CD8-positive, alpha-beta memory T cell (primary cell): ENCODE measurements around the gene TMEM120B. TPM values are rescaled to one million over a fixed set of nuclear protein-coding genes. Genes with fewer than 3 reads are reported as not detected.
A peak's percentile ranks its signal among the peaks of the same experiment; 100 is the strongest.

Source experiments
- CTCF ChIA-PET: fragments of 350-600 bp; sonication (Branson Sonifier 250); formaldehyde crosslinking; loops from one replicate; lab custom pipeline; 2021; ENCODE audit warnings: antibody characterized with exemption; lab: Charles Lee
- POLR2A ChIA-PET: fragments of 350-600 bp; sonication (Branson Sonifier 250); formaldehyde crosslinking; loops from one replicate; lab custom pipeline; 2021; ENCODE audit warnings: antibody characterized with exemption; lab: Charles Lee
- DNase-seq, 5 donors: peaks; one replicate each; pipeline versions ENCODE4 v3.0.0 to v3.0.0-alpha.2; 2020 to 2022; ENCODE audit warnings: mixed read lengths in 1 of 5
- H3K27ac ChIP-seq: one replicate; pipeline ENCODE4 v1.7.0; 2013; ENCODE audit warnings: low read depth, mild to moderate bottlenecking, low read length, moderate library complexity
- H3K27me3 ChIP-seq: 2 replicates; pipeline ENCODE4 v1.7.0; 2013; ENCODE audit warnings: low read length, mild to moderate bottlenecking; ENCODE audit not compliant: insufficient read depth, poor library complexity, severe bottlenecking
- H3K36me3 ChIP-seq: 2 replicates; pipeline ENCODE4 v1.7.0; 2013; ENCODE audit warnings: mild to moderate bottlenecking, low read length, moderate library complexity; ENCODE audit not compliant: insufficient read depth
- H3K4me1 ChIP-seq: 2 replicates; pipeline ENCODE4 v1.7.0; 2013; ENCODE audit warnings: mild to moderate bottlenecking, low read length, moderate library complexity; ENCODE audit not compliant: insufficient read depth
- H3K4me3 ChIP-seq: 2 replicates; pipeline ENCODE4 v1.7.0; 2013; ENCODE audit warnings: mild to moderate bottlenecking, low read length
- H3K9me3 ChIP-seq: 2 replicates; pipeline ENCODE4 v1.7.0; 2013; ENCODE audit warnings: mild to moderate bottlenecking, low read length
- H3K27ac Mint-ChIP-seq, 8 donors: one replicate each; pipeline ENCODE4 v1.8.0; 2020 to 2021; ENCODE audit warnings: mixed read lengths in 8 of 8, mild to moderate bottlenecking in 6 of 8, inconsistent platforms in 3 of 8, moderate library complexity in 3 of 8
- H3K27me3 Mint-ChIP-seq, 2 donors: one replicate each; pipeline ENCODE4 v1.8.0; 2020 to 2021; ENCODE audit warnings: mixed read lengths in 2 of 2, mild to moderate bottlenecking in 1 of 2, moderate library complexity in 1 of 2
- H3K36me3 Mint-ChIP-seq, 3 donors: one replicate each; pipeline ENCODE4 v1.8.0; 2020 to 2021; ENCODE audit warnings: mixed read lengths in 3 of 3, inconsistent platforms in 1 of 3, mild to moderate bottlenecking in 1 of 3
- H3K4me1 Mint-ChIP-seq, 3 donors: one replicate each; pipeline ENCODE4 v1.8.0; 2020 to 2021; ENCODE audit warnings: mixed read lengths in 3 of 3, inconsistent platforms in 1 of 3, mild to moderate bottlenecking in 1 of 3
- H3K4me3 Mint-ChIP-seq, 7 donors: one replicate each; pipeline ENCODE4 v1.8.0; 2020 to 2021; ENCODE audit warnings: mixed read lengths in 7 of 7, mild to moderate bottlenecking in 6 of 7, moderate library complexity in 4 of 7, inconsistent platforms in 2 of 7
- H3K9me3 Mint-ChIP-seq, 5 donors: one replicate each; pipeline ENCODE4 v1.8.0; 2020 to 2022; ENCODE audit warnings: mixed read lengths in 5 of 5, mild to moderate bottlenecking in 3 of 5, moderate library complexity in 2 of 5, inconsistent platforms in 1 of 5
- polyA plus RNA-seq: library from polyadenylated mRNA; unstranded; fragments of 300-500 nt; fragmentation: Illumina TruSeq; gene quantifications from one replicate; pipeline ENCODE4 v1.2.3, GENCODE V29; 2021
- total RNA-seq, 2 experiments: library from RNA; stranded (reverse); gene quantifications; one replicate each; pipeline ENCODE4 v1.2.3, GENCODE V29; 2021

The TMEM120B gene
- total and polyA plus RNA-seq, 3 experiments from 2014 or later: 3.9 to 15.2 (median 12.5) TPM

- Histone ChIP-seq H3K4me3 (no peak overlapping the region), H3K27ac (no peak overlapping the region), H3K27me3 (no peaks in the 10 kb centered on the region), H3K4me1 (no peaks in the 10 kb centered on the region), H3K9me3 (no peaks in the 10 kb centered on the region), H3K36me3 (no peaks in the 10 kb centered on the region)
- no peaks in the 10 kb centered on the region for H3K9me3 Mint-ChIP-seq
- no peak overlapping the region for H3K4me3 Mint-ChIP-seq
- no peak overlapping the region for H3K27ac Mint-ChIP-seq
- CTCF ChIA-PET: interaction anchor here (0.7 to 44.0 kb wide), 2 partner anchors 33 to 215 kb away, joined by 3 to 1908 read pairs; partner anchors contain the start of genes RHOF and SETD1B
- no peak for DNase-seq
- POLR2A ChIA-PET: no interaction called here
- H3K27me3 Mint-ChIP-seq: no peaks in the 10 kb centered on the region
- H3K36me3 Mint-ChIP-seq: no peaks in the 10 kb centered on the region
- peaks cover 0 to under 1% (median 0%) of the 10 kb centered on the region in 3 donors for H3K4me1 Mint-ChIP-seq
These were observed 55.0 kb downstream of the TMEM120B start for GRCh38 chr12:121767525-121768016.

DNA sequence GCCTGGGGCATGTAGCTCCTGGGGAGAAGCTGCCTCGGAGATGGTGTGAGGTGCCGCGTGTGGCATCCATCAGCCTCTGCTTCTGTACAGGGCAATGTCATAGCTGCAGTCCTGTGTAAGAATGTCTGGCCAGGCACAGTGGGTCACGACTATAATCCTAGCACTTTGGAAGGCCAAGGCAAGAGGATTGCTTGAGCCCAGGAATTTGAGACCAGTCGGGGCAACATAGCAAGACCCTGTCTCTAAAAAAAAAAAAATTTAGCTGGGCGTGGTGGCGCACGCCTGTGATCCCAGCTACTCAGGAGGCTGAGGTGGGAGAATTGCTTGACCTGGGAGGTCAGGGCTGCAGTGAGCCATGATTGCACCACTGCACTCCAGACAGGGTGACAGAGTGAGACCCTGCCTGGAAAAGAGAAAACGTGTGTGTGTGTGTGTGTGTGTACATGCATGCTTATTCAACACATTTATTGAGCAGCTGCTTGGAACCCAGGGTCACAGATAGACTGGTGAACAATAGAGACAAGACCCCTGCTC lies 56.8 kb downstream of the TMEM120B start:
- peaks cover 6 to 13% (median 10%) of the 10 kb centered on the region in 3 donors for H3K4me1 Mint-ChIP-seq
- no peaks in the 10 kb centered on the region for H3K9me3 Mint-ChIP-seq
- no peaks in the 10 kb centered on the region for H3K9me3 ChIP-seq
- no peaks in the 10 kb centered on the region for H3K36me3 ChIP-seq
- no peak overlapping the region for H3K4me3 Mint-ChIP-seq
- H3K36me3 Mint-ChIP-seq: no peaks in the 10 kb centered on the region
- H3K27ac Mint-ChIP-seq: peak overlapping the region in 1 of 8 donors; percentile 50
- no peak overlapping the region for H3K27ac ChIP-seq
- H3K4me3 ChIP-seq: no peak overlapping the region
- H3K27me3 Mint-ChIP-seq: no peaks in the 10 kb centered on the region
- H3K27me3 ChIP-seq: no peaks in the 10 kb centered on the region
- no peak for DNase-seq
- ChIA-PET POLR2A (interaction anchor here (0.6 kb wide), 3 partner anchors 21 to 149 kb away, joined by 3 to 5 read pairs (median 4); no protein-coding TSS in a partner anchor), CTCF (interaction anchor here (0.8 to 44.0 kb wide), 3 partner anchors 31 to 169 kb away, joined by 3 to 1908 read pairs (median 3); partner anchors contain the start of genes RHOF and SETD1B)
- peaks cover 10% of the 10 kb centered on the region for H3K4me1 ChIP-seq

GRCh38 chr12:121769831-121770301 lies 57.3 kb downstream of the TMEM120B start:
- H3K36me3 Mint-ChIP-seq: no peaks in the 10 kb centered on the region
- Histone ChIP-seq H3K27ac (peak overlapping the region; percentile 38), H3K27me3 (no peaks in the 10 kb centered on the region), H3K4me3 (no peak overlapping the region), H3K9me3 (no peaks in the 10 kb centered on the region), H3K36me3 (no peaks in the 10 kb centered on the region), H3K4me1 (peaks cover 10% of the 10 kb centered on the region)
- no peak overlapping the region for H3K27ac Mint-ChIP-seq
- no peak overlapping the region for H3K4me3 Mint-ChIP-seq
- no peaks in the 10 kb centered on the region for H3K27me3 Mint-ChIP-seq
- POLR2A ChIA-PET: interaction anchor here (0.6 kb wide), 1 partner anchor 149 kb away, joined by 3 read pairs; no protein-coding TSS in a partner anchor
- peaks cover 6 to 13% (median 10%) of the 10 kb centered on the region in 3 donors for H3K4me1 Mint-ChIP-seq
- no peaks in the 10 kb centered on the region for H3K9me3 Mint-ChIP-seq
- no peak for DNase-seq
- CTCF ChIA-PET: interaction anchor here (0.8 to 44.0 kb wide), 2 partner anchors 30 to 74 kb away, joined by 3 to 1908 read pairs; partner anchors contain the start of genes RHOF and SETD1B

GRCh38 chr12:121770388-121770787 lies 57.8 kb downstream of the TMEM120B start:
- no peaks in the 10 kb centered on the region for H3K9me3 ChIP-seq
- Mint-ChIP-seq H3K36me3 (no peaks in the 10 kb centered on the region), H3K4me3 (no peak overlapping the region), H3K9me3 (no peaks in the 10 kb centered on the region), H3K27me3 (no peaks in the 10 kb centered on the region), H3K4me1 (peaks cover 6 to 13% (median 10%) of the 10 kb centered on the region in 3 donors), H3K27ac (peak overlapping the region in 1 of 8 donors; percentile 78)
- no peaks in the 10 kb centered on the region for H3K27me3 ChIP-seq
- peaks cover 10% of the 10 kb centered on the region for H3K4me1 ChIP-seq
- no peaks in the 10 kb centered on the region for H3K36me3 ChIP-seq
- H3K27ac ChIP-seq: peak overlapping the region; percentile 38
- DNase-seq: no peak
- no peak overlapping the region for H3K4me3 ChIP-seq
- ChIA-PET CTCF (interaction anchor here (44.0 kb wide), 1 partner anchor 30 kb away, joined by 1908 read pairs; the partner anchor contains the start of genes RHOF and SETD1B), POLR2A (no interaction called here)

- POLR2A ChIA-PET: no interaction called here
- no peaks in the 10 kb centered on the region for H3K36me3 Mint-ChIP-seq
These were observed 58.5 kb downstream of the TMEM120B start for GRCh38 chr12:121770813-121771625.

GRCh38 chr12:121773011-121773777 lies 60.6 kb downstream of the TMEM120B start:
- H3K4me1 ChIP-seq: peaks cover 23% of the 10 kb centered on the region
- DNase-seq: peak; percentile 70 to 86 (median 76)
- H3K27me3 Mint-ChIP-seq: no peaks in the 10 kb centered on the region
- no peak overlapping the region for H3K4me3 ChIP-seq
- POLR2A ChIA-PET: interaction anchor here (0.7 to 6.6 kb wide), 2 partner anchors 21 to 626 kb away, joined by 3 to 45 read pairs; partner anchors contain the start of gene RHOF
- no peaks in the 10 kb centered on the region for H3K9me3 Mint-ChIP-seq
- no peaks in the 10 kb centered on the region for H3K27me3 ChIP-seq
- peaks cover 0 to 5% (median 0%) of the 10 kb centered on the region in 3 donors for H3K36me3 Mint-ChIP-seq
- CTCF ChIA-PET: interaction anchor here (0.5 to 44.0 kb wide), 19 partner anchors 10 to 274 kb away, joined by 3 to 1908 read pairs (median 3); partner anchors contain the start of genes RHOF, SETD1B and TMEM120B
- no peak overlapping the region for H3K4me3 Mint-ChIP-seq
- peaks cover 10 to 23% (median 11%) of the 10 kb centered on the region in 3 donors for H3K4me1 Mint-ChIP-seq
- H3K36me3 ChIP-seq: no peaks in the 10 kb centered on the region
- H3K27ac Mint-ChIP-seq: peak overlapping the region; percentile 15 to 94 (median 60)
- no peak overlapping the region for H3K27ac ChIP-seq
- no peaks in the 10 kb centered on the region for H3K9me3 ChIP-seq

More at GRCh38 chr12:121770813-121771625, 58.5 kb downstream of the TMEM120B start:
- H3K4me3 Mint-ChIP-seq: no peak overlapping the region
- Histone ChIP-seq H3K36me3 (no peaks in the 10 kb centered on the region), H3K9me3 (no peaks in the 10 kb centered on the region), H3K4me3 (no peak overlapping the region), H3K27me3 (no peaks in the 10 kb centered on the region), H3K4me1 (peaks cover 16% of the 10 kb centered on the region), H3K27ac (peak overlapping the region; percentile 38)
- H3K27me3 Mint-ChIP-seq: no peaks in the 10 kb centered on the region
- DNase-seq: no peak
- no peak overlapping the region for H3K27ac Mint-ChIP-seq
- peaks cover 6 to 13% (median 10%) of the 10 kb centered on the region in 3 donors for H3K4me1 Mint-ChIP-seq
- CTCF ChIA-PET: interaction anchor here (44.0 kb wide), 1 partner anchor 29 kb away, joined by 1908 read pairs; the partner anchor contains the start of genes RHOF and SETD1B
- no peaks in the 10 kb centered on the region for H3K9me3 Mint-ChIP-seq

DNA sequence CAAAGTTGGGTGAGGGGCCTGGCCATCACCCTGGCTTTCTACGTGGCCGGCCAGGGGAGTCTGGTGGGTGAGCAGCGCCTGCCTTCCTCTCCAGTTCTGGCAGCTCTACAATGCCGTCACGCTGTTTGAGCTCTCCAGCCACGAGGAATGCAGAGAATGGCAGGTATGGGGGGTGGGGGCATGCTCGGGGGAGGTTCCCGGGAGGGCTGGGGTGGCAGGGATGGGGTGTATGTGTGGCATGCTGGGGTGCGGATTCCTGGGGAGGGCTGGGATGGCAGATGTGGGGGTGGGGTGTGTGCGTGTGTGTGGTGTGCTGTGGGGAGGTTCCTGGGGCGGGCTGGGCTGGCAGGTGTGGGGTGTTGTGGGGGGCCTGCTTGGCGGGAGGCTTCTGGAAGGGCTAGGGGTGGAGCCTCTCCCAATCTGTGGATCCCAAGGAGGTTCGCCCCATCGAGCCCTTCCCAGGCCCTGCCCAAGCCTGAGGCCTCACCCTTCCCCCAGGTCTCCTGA lies 62.5 kb downstream of the TMEM120B start:
- no peaks in the 10 kb centered on the region for H3K9me3 ChIP-seq
- H3K4me3 Mint-ChIP-seq: no peak overlapping the region
- H3K27ac ChIP-seq: no peak overlapping the region
- peaks cover 0 to 22% (median 0%) of the 10 kb centered on the region in 3 donors for H3K36me3 Mint-ChIP-seq
- no peak for DNase-seq
- peaks cover 10 to 32% (median 11%) of the 10 kb centered on the region in 3 donors for H3K4me1 Mint-ChIP-seq
- H3K4me3 ChIP-seq: no peak overlapping the region
- peaks cover 10% of the 10 kb centered on the region for H3K36me3 ChIP-seq
- H3K9me3 Mint-ChIP-seq: no peaks in the 10 kb centered on the region
- H3K4me1 ChIP-seq: peaks cover 23% of the 10 kb centered on the region
- no peaks in the 10 kb centered on the region for H3K27me3 Mint-ChIP-seq
- POLR2A ChIA-PET: interaction anchor here (6.6 kb wide), 1 partner anchor 19 kb away, joined by 45 read pairs; the partner anchor contains the start of gene RHOF
- CTCF ChIA-PET: interaction anchor here (1.2 to 44.0 kb wide), 6 partner anchors 25 to 116 kb away, joined by 3 to 1908 read pairs (median 12); partner anchors contain the start of genes RHOF, SETD1B and TMEM120B
- H3K27ac Mint-ChIP-seq: peak overlapping the region in 1 of 8 donors; percentile 17
- no peaks in the 10 kb centered on the region for H3K27me3 ChIP-seq
